ENCODE data around the gene PIK3R3. TPM values are rescaled to one million over a fixed set of nuclear protein-coding genes. Genes with fewer than 3 reads are reported as not detected.

Gene PIK3R3
- total RNA-seq, 2 donors from 2014 or later, result 18.4 to 19.0 TPM

DNA sequence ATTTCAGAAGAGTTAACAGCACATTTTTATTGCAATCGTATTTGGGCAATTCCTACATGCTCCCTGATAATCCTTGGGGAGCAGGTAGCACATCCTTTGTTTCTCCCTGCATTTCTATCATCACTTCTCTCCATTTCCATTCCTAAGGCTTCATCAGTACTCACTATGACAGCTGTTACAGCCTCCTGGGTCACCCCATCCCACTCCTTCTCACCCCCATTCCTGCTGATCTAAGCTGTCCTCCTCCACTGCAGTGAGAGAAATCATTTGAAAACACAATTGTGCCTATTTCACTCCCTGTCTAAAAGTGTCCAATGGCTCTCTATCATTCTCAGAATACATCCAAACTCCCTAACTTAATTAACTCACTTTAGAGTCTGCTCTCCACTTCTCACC is 25.5 kb upstream of the PIK3R3 start:
- H3K36me3 ChIP-seq (ENCODE audit: control insufficient read depth, insufficient read depth, low read length), result no peaks in the 10 kb centered on the region
- no peaks in the 10 kb centered on the region for H3K9me3 ChIP-seq (ENCODE audit: control insufficient read depth, low read length)
- H3K4me1 Mint-ChIP-seq, result no peaks in the 10 kb centered on the region
- no peaks in the 10 kb centered on the region for H3K27me3 ChIP-seq (ENCODE audit: control insufficient read depth, insufficient read depth, low read length, poor library complexity, severe bottlenecking)
- H3K4me1 ChIP-seq (ENCODE audit: control insufficient read depth, insufficient read depth, low read length), result no peaks in the 10 kb centered on the region
- no peak overlapping the region for H3K4me3 Mint-ChIP-seq
- H3K9me3 Mint-ChIP-seq, result no peaks in the 10 kb centered on the region
- no peak overlapping the region for H3K9ac ChIP-seq (ENCODE audit: extremely low read depth, low read length, poor library complexity, severe bottlenecking)
- H3K27ac ChIP-seq (ENCODE audit: low read depth, low read length), result no peak overlapping the region
- H3K4me3 ChIP-seq (ENCODE audit: low read length), result no peak overlapping the region
- H3K27me3 Mint-ChIP-seq (ENCODE audit: insufficient read depth), result no peaks in the 10 kb centered on the region
- no peaks in the 10 kb centered on the region for H3K36me3 Mint-ChIP-seq (ENCODE audit: low read depth)
- TF ChIP-seq, protein P1, sequence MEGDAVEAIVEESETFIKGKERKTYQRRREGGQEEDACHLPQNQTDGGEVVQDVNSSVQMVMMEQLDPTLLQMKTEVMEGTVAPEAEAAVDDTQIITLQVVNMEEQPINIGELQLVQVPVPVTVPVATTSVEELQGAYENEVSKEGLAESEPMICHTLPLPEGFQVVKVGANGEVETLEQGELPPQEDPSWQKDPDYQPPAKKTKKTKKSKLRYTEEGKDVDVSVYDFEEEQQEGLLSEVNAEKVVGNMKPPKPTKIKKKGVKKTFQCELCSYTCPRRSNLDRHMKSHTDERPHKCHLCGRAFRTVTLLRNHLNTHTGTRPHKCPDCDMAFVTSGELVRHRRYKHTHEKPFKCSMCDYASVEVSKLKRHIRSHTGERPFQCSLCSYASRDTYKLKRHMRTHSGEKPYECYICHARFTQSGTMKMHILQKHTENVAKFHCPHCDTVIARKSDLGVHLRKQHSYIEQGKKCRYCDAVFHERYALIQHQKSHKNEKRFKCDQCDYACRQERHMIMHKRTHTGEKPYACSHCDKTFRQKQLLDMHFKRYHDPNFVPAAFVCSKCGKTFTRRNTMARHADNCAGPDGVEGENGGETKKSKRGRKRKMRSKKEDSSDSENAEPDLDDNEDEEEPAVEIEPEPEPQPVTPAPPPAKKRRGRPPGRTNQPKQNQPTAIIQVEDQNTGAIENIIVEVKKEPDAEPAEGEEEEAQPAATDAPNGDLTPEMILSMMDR (conservative IDR thresholded peaks at IDR 0.05), result no peak
- DNase-seq, result no peak
- H3K27ac Mint-ChIP-seq, result no peak overlapping the region
- 85 to 86% methylated on average over 1 of the region's 1 CpG for WGBS, 2 experiments (ENCODE audit: insufficient coverage in 1 of 2, insufficient read length in 1 of 2)

DNA sequence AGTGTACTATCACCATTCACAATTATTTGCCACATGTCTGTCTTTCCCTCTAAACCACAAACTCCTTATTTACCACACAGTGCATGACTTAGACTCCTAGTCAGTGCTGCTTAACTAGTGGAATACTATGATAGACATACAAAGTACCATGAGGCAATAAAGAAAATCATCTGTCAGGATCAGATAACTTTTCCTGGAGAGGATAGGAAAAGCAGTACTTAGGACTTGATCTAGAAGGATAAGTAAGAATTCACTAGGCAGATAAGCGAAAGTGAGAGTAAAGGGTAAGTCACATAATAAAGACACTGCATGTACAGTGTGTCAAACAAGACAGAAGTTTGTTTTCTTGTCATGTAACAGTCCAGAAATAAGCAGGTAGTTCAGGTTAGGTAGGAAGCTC is 21.3 kb upstream of the PIK3R3 start:
- H3K9me3 Mint-ChIP-seq, result no peaks in the 10 kb centered on the region
- DNase-seq, result no peak
- 88 to 93% methylated on average over 1 of the region's 1 CpG for WGBS, 2 experiments (ENCODE audit: insufficient coverage in 1 of 2, insufficient read length in 1 of 2)
- no peak overlapping the region for H3K4me3 Mint-ChIP-seq
- no peaks in the 10 kb centered on the region for H3K36me3 ChIP-seq (ENCODE audit: control insufficient read depth, insufficient read depth, low read length)
- H3K4me1 ChIP-seq (ENCODE audit: control insufficient read depth, insufficient read depth, low read length), result no peaks in the 10 kb centered on the region
- no peaks in the 10 kb centered on the region for H3K9me3 ChIP-seq (ENCODE audit: control insufficient read depth, low read length)
- H3K27me3 ChIP-seq (ENCODE audit: control insufficient read depth, insufficient read depth, low read length, poor library complexity, severe bottlenecking), result no peaks in the 10 kb centered on the region
- no peak overlapping the region for H3K27ac ChIP-seq (ENCODE audit: low read depth, low read length)
- H3K27me3 Mint-ChIP-seq (ENCODE audit: insufficient read depth), result no peaks in the 10 kb centered on the region
- no peak overlapping the region for H3K9ac ChIP-seq (ENCODE audit: extremely low read depth, low read length, poor library complexity, severe bottlenecking)
- no peak overlapping the region for H3K27ac Mint-ChIP-seq
- no peaks in the 10 kb centered on the region for H3K36me3 Mint-ChIP-seq (ENCODE audit: low read depth)
- no peaks in the 10 kb centered on the region for H3K4me1 Mint-ChIP-seq
- TF ChIP-seq, protein P1 (conservative IDR thresholded peaks at IDR 0.05), result no peak
- H3K4me3 ChIP-seq (ENCODE audit: low read length), result no peak overlapping the region

DNA sequence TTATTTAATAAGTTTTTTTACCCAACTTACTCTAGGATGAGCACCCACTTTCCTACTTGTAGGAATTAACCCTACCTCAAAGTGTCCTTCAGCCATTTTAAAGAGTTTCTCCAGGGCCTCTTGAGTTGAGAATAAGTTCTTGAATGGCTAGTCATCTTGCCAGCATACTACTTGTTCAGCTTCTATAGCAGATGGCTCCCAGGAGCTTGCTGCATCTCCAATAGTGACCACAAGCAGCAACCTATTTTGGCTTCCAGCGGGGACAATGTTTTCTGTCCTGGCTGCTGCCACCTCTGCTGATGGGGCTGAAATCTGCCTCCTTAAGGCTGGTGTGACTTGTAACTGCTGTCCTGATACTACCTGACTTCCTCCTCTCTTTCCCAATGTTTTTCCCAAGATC is 20.8 kb upstream of the PIK3R3 start:
- Histone ChIP-seq H3K27ac (ENCODE audit: low read depth, low read length) (no peak overlapping the region), H3K27me3 (ENCODE audit: control insufficient read depth, insufficient read depth, low read length, poor library complexity, severe bottlenecking) (no peaks in the 10 kb centered on the region), H3K36me3 (ENCODE audit: control insufficient read depth, insufficient read depth, low read length) (no peaks in the 10 kb centered on the region), H3K4me3 (ENCODE audit: low read length) (no peak overlapping the region), H3K4me1 (ENCODE audit: control insufficient read depth, insufficient read depth, low read length) (no peaks in the 10 kb centered on the region), H3K9me3 (ENCODE audit: control insufficient read depth, low read length) (no peaks in the 10 kb centered on the region), H3K9ac (ENCODE audit: extremely low read depth, low read length, poor library complexity, severe bottlenecking) (no peak overlapping the region)
- H3K4me3 Mint-ChIP-seq, result no peak overlapping the region
- no peaks in the 10 kb centered on the region for H3K36me3 Mint-ChIP-seq (ENCODE audit: low read depth)
- TF ChIP-seq, protein P1 (conservative IDR thresholded peaks at IDR 0.05), result no peak
- no peak overlapping the region for H3K27ac Mint-ChIP-seq
- no peaks in the 10 kb centered on the region for H3K9me3 Mint-ChIP-seq
- peak; percentile 55 for DNase-seq
- peaks cover 1% of the 10 kb centered on the region for H3K4me1 Mint-ChIP-seq
- 96 to 100% methylated on average over 1 of the region's 1 CpG for WGBS, 2 experiments (ENCODE audit: insufficient coverage in 1 of 2, insufficient read length in 1 of 2)
- no peaks in the 10 kb centered on the region for H3K27me3 Mint-ChIP-seq (ENCODE audit: insufficient read depth)
